Gastroesophageal sphincter (tissue), 4 donors: ENCODE results near the gene NRDC. TPM values are rescaled to one million over a fixed set of nuclear protein-coding genes. Genes with fewer than 3 reads are reported as not detected.

Experiments used
- ATAC-seq: fragments of 150-250 bp; one replicate; pipeline ENCODE4 v1.9.1; 2016; ENCODE audit warnings: mild to moderate bottlenecking, moderate library complexity
- H3K27ac ChIP-seq, 4 donors: fragments of 200-600 bp; sonication (generic) in 3 of 4; 1 replicate in 3 of 4; 2 replicates in 1 of 4; pipeline ENCODE4 v1.5.1; 2016 to 2019
- H3K27me3 ChIP-seq: fragments of 200-600 bp; sonication (generic); one replicate; pipeline ENCODE4 v1.5.1; 2019
- H3K36me3 ChIP-seq, 2 donors: fragments of 200-600 bp; sonication (generic); one replicate each; pipeline ENCODE4 v1.5.1; 2019; ENCODE audit warnings: control low read depth in 1 of 2
- H3K4me1 ChIP-seq, 3 donors: fragments of 200-600 bp; sonication (generic); 1 replicate in 2 of 3; 2 replicates in 1 of 3; pipeline ENCODE4 v1.5.1; 2016 to 2019; ENCODE audit warnings: control low read depth in 2 of 3
- H3K4me3 ChIP-seq, 2 donors: fragments of 200-600 bp; sonication (generic); one replicate each; pipeline ENCODE4 v1.5.1; 2019; ENCODE audit warnings: mild to moderate bottlenecking in 1 of 2, moderate library complexity in 1 of 2
- H3K9me3 ChIP-seq, 3 donors: fragments of 200-600 bp; sonication (generic); one replicate each; pipeline ENCODE4 v1.5.1; 2017 to 2019; ENCODE audit warnings: control low read depth in 2 of 3
- CTCF ChIP-seq, 4 experiments: fragments of 200-600 bp in 2 of 4; fragments of 450-650 bp in 2 of 4; sonication (generic) in 1 of 4; IDR thresholded peaks; one replicate each; pipeline ENCODE4 v1.5.1; 2017 to 2019; ENCODE audit warnings: antibody characterized with exemption in 4 of 4, mild to moderate bottlenecking in 2 of 4, moderate library complexity in 2 of 4
- EP300 ChIP-seq: sonication (generic); formaldehyde crosslinking; IDR thresholded peaks from one replicate; pipeline ENCODE4 v1.6.1; 2017; ENCODE audit warnings: antibody characterized with exemption, mild to moderate bottlenecking
- POLR2A ChIP-seq, 2 donors: fragments of 450-650 bp; IDR thresholded peaks; one replicate each; pipeline ENCODE4 v1.6.1; 2017; ENCODE audit warnings: antibody characterized with exemption in 2 of 2, mild to moderate bottlenecking in 2 of 2, moderate library complexity in 1 of 2
- POLR2AphosphoS5 ChIP-seq: sonication (generic); formaldehyde crosslinking; IDR thresholded peaks from one replicate; pipeline ENCODE4 v1.6.1; 2017; ENCODE audit warnings: antibody characterized with exemption
- WGBS, 2 donors: methylation state at CpG; one replicate each; pipeline ENCODE4 v1.1.5; 2018; ENCODE audit warnings: low coverage in 1 of 2; 5-methylcytosine and 5-hydroxymethylcytosine counted together
- total RNA-seq, 4 donors: library from RNA; depleted of rRNA; stranded (reverse); fragments of >200 nt; gene quantifications; one replicate each; pipeline ENCODE4 v1.1.0, GENCODE V29; 2016

The NRDC gene
- total RNA-seq, 4 donors from 2014 or later, result 61.1 to 78.1 (median 67.5) TPM

DNA sequence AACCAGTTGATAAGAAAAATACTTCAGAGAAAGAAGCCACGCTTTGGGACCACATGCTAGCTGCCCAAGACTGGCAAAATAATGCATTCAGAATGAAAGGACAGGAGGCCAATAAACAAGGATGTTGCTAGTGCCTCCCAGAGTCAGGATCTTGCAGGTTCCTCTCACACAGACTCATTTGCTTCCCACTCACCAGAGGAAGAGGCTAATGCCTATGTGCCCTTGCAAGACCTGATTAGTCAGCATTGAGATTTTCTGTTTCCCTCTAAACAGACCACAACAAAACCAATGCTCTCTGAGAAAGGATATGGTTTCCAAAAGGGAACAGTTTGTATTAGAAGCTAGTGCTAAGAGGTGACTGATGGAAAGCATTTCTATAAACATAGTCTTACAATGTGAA lies 85.7 kb downstream of the NRDC start:
- H3K27ac ChIP-seq, result no peak overlapping the region

DNA sequence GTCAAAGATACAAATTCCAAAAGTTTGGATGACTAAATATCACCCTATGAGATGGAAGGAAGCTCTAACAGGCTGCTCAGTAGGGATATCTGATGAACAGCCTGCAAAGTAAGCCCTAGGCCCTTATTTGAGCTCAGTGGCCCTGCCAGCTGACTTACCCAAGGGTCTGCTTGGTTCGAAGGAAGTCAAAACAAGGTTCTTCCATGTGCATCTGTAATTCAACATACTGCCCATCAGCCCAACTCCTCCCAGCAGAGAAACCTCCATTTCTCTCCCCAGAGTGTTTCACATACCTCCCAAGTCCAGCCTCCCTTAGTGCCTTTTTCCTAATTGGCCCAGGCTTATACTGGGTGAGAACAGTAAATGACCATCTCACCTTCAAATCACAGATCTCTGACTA lies 86.6 kb downstream of the NRDC start:
- Histone ChIP-seq H3K4me3 (no peak overlapping the region), H3K27ac (peak overlapping the region in 1 of 4 donors; percentile 12), H3K9me3 (no peaks in the 10 kb centered on the region), H3K27me3 (no peaks in the 10 kb centered on the region), H3K36me3 (peaks cover 4 to 100% of the 10 kb centered on the region in 2 donors), H3K4me1 (no peaks in the 10 kb centered on the region)
- WGBS, 2 donors, result 80 to 100% methylated on average over 1 of the region's 1 CpG
- ATAC-seq, result no peak
- TF ChIP-seq POLR2AphosphoS5 (no peak), CTCF (IDR thresholded peaks at IDR 0.05) (no peak), POLR2A (IDR thresholded peaks at IDR 0.05) (no peak), EP300 (no peak)

More for the DNA sequence above, 85.7 kb downstream of the NRDC start:
- TF ChIP-seq EP300, result no peak
- 75% methylated on average over 1 of the region's 1 CpG; no CpG with 5 or more reads in 1 of the 2 donors for WGBS, 2 donors
- Histone ChIP-seq H3K36me3 (peaks cover 4 to 100% of the 10 kb centered on the region in 2 donors), H3K27me3 (no peaks in the 10 kb centered on the region), H3K9me3 (no peaks in the 10 kb centered on the region), H3K4me3 (no peak overlapping the region), H3K4me1 (no peaks in the 10 kb centered on the region)
- peak; percentile 32 for ATAC-seq

DNA sequence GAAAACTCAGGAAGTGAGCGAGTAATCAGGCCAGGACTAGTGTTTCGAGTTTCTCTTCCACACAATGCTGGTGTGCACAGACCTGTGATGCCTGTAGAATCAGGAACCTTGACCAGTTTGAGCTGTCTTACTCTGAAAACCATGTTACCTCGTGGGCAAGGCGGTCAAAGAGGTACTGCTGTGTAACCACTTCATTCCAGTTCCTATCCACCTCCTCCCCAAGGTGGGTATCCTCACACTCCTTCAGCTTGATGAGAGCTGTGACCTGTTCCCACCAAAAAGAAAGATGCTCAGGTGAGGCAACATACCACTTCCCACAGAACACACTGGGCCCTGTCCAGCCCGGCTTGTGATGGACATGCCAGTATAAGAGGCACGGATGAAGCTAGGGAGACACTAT lies 88.1 kb downstream of the NRDC start:
- ATAC-seq, result no peak
- Histone ChIP-seq H3K4me3 (no peak overlapping the region), H3K4me1 (no peaks in the 10 kb centered on the region), H3K27ac (no peak overlapping the region), H3K27me3 (no peaks in the 10 kb centered on the region), H3K36me3 (peaks cover 4 to 100% of the 10 kb centered on the region in 2 donors), H3K9me3 (no peaks in the 10 kb centered on the region)
- no peak for TF ChIP-seq POLR2A (IDR thresholded peaks at IDR 0.05)
- TF ChIP-seq EP300, result no peak
- TF ChIP-seq POLR2AphosphoS5, result no peak
- TF ChIP-seq CTCF (IDR thresholded peaks at IDR 0.05), result no peak
- 60 to 95% methylated on average over 1 to 4 of the region's 6 CpGs for WGBS, 2 donors

DNA sequence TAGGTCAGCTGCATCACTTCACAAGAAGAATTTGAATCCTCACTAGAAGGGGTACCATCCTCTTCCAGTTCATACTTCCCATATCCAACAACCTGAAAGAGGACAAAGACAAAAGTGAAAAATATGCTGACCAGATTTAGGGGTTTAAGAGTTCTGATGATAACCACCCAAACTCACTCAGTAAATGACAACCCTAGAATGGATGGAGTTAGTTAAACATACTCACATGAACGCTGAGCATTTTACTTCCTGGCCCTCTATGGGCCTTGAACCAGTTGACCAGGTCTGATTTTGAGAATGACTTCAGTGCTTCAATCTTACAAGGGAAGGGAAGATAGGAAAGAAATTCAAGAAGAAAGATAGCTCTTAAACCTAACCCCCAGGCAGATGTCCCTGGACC lies 89.2 kb downstream of the NRDC start:
- Histone ChIP-seq H3K4me1 (no peaks in the 10 kb centered on the region), H3K9me3 (no peaks in the 10 kb centered on the region), H3K27ac (no peak overlapping the region), H3K4me3 (no peak overlapping the region), H3K27me3 (no peaks in the 10 kb centered on the region), H3K36me3 (peaks cover 4 to 100% of the 10 kb centered on the region in 2 donors)
- no peak for TF ChIP-seq POLR2AphosphoS5
- TF ChIP-seq EP300, result no peak
- no peak for TF ChIP-seq CTCF (IDR thresholded peaks at IDR 0.05)
- TF ChIP-seq POLR2A (IDR thresholded peaks at IDR 0.05), result no peak
- WGBS, 2 donors, result 75 to 100% methylated on average over 1 of the region's 1 CpG
- ATAC-seq, result no peak

DNA sequence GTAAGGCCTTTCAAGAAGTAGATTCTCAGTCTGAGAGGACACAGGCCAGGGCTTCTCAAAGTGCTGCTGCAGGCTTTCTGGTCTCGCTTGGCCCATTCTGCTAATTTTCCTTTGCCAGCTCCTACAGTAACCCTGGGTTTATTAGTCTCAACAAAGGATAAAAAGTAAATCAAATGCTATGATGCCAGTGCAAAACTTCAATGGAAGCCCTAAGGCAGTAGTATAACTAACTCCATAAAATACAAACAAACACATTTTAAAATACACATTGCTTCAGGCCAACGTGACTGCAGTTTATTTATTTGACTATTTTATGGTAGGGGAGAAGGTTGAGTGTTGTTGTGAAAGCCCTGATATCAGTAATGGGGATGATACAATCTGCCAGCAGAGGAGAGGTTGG lies 89.6 kb downstream of the NRDC start:
- no peak for ATAC-seq
- 51 to 57% methylated on average over 2 of the region's 2 CpGs for WGBS, 2 donors
- Histone ChIP-seq H3K27me3 (no peaks in the 10 kb centered on the region), H3K27ac (no peak overlapping the region), H3K4me1 (no peaks in the 10 kb centered on the region), H3K9me3 (no peaks in the 10 kb centered on the region), H3K36me3 (peaks cover 4 to 100% of the 10 kb centered on the region in 2 donors), H3K4me3 (no peak overlapping the region)
- TF ChIP-seq CTCF (IDR thresholded peaks at IDR 0.05), result no peak
